ENCODE results near the gene ABCA13.

The ABCA13 gene

GRCh38 chr7:48454750-48455192, 283.5 kb downstream of the ABCA13 start:
- DNase-seq, result no peak

- DNase-seq, result no peak
Observed at GRCh38 chr7:48455363-48455762, 284.1 kb downstream of the ABCA13 start.

GRCh38 chr7:48458701-48459524, 287.7 kb downstream of the ABCA13 start:
- DNase-seq, result no peak

- no peak for DNase-seq
Observed at GRCh38 chr7:48466713-48467112, 295.5 kb downstream of the ABCA13 start.

- DNase-seq, result no peak
Observed at GRCh38 chr7:48471196-48471595, 299.9 kb downstream of the ABCA13 start.

GRCh38 chr7:48472640-48473039, 301.4 kb downstream of the ABCA13 start:
- DNase-seq, result no peak

GRCh38 chr7:48473205-48473865, 302.1 kb downstream of the ABCA13 start:
- no peak for DNase-seq

GRCh38 chr7:48481235-48481634, 310.0 kb downstream of the ABCA13 start:
- DNase-seq, result no peak

- DNase-seq, result no peak
Observed at GRCh38 chr7:48497521-48497920, 326.3 kb downstream of the ABCA13 start.

- DNase-seq, result no peak
Observed at GRCh38 chr7:48502021-48502420, 330.8 kb downstream of the ABCA13 start.

- no peak for DNase-seq
Observed at GRCh38 chr7:48505051-48505450, 333.8 kb downstream of the ABCA13 start.

GRCh38 chr7:48505466-48505865, 334.2 kb downstream of the ABCA13 start:
- no peak for DNase-seq

GRCh38 chr7:48506569-48506968, 335.3 kb downstream of the ABCA13 start:
- DNase-seq, result no peak

- DNase-seq, result no peak
Observed at GRCh38 chr7:48511080-48511479, 339.8 kb downstream of the ABCA13 start.

- DNase-seq, result no peak
Observed at GRCh38 chr7:48512892-48513291, 341.6 kb downstream of the ABCA13 start.

- DNase-seq, result no peak
Observed at GRCh38 chr7:48515171-48515570, 343.9 kb downstream of the ABCA13 start.

GRCh38 chr7:48518092-48518491, 346.8 kb downstream of the ABCA13 start:
- DNase-seq, result no peak

- no peak for DNase-seq
Observed at GRCh38 chr7:48522692-48523091, 351.4 kb downstream of the ABCA13 start.

GRCh38 chr7:48525736-48526732, 354.8 kb downstream of the ABCA13 start:
- DNase-seq, result no peak

GRCh38 chr7:48528646-48529045, 357.4 kb downstream of the ABCA13 start:
- DNase-seq, result no peak

GRCh38 chr7:48537561-48537960, 366.3 kb downstream of the ABCA13 start:
- DNase-seq, result no peak

GRCh38 chr7:48540746-48541145, 369.5 kb downstream of the ABCA13 start:
- DNase-seq, result no peak

- no peak for DNase-seq
Observed at GRCh38 chr7:48548667-48549066, 377.4 kb downstream of the ABCA13 start.

Measured in NK-92 treated with Interleukin-12 subunit alpha and Interleukin-12 subunit beta, amount 100 ng/mL, for 24 hours (cell line).